Measurements from ENCODE around the gene ADAM19. TPM values are rescaled to one million over a fixed set of nuclear protein-coding genes. Genes with fewer than 3 reads are reported as not detected.

The ADAM19 gene
- total RNA-seq, 1 experiment from 2014 or later, result 3.5 TPM

GRCh38 chr5:157616785-157617184 is 41.2 kb upstream of the ADAM19 start:
- intact Hi-C loops (cut with micrococcal nuclease; ENCODE audit: unreplicated experiment) (no loop called here), in situ Hi-C loops (cut with HindIII; ENCODE audit: low pct_unique_long_range_greater_than_20kb, low sequenced_read_pairs) (no loop called here)
- no peaks in the 10 kb centered on the region for H3K9me3 ChIP-seq (ENCODE audit: control insufficient read depth, insufficient read depth, low read depth, low read length)
- ChIA-PET CTCF (no interaction called here), POLR2A (no interaction called here)
- DNase-seq (ENCODE audit: low read depth, low spot score) (no peak), ATAC-seq (no peak)
- no peaks in the 10 kb centered on the region for H3K4me1 ChIP-seq (ENCODE audit: control insufficient read depth, insufficient read depth, low read length)
- BruUV-seq (replicated peaks), result no TSS peak
- no peaks in the 10 kb centered on the region for H3K36me3 ChIP-seq (ENCODE audit: control insufficient read depth, insufficient read depth, low read length)
- H3K27ac ChIP-seq (ENCODE audit: low read length), result no peak overlapping the region
- no peak overlapping the region for H3K4me3 ChIP-seq (ENCODE audit: low read depth in 2 of 2, low read length in 2 of 2)
- no peaks in the 10 kb centered on the region for H3K27me3 ChIP-seq (ENCODE audit: control insufficient read depth, insufficient read depth, low read length)
- TF ChIP-seq CTCF (IDR thresholded peaks at IDR 0.05) (no peak), TCF7L2 (IDR thresholded peaks at IDR 0.05; ENCODE audit: low read depth, low read length) (no peak), SIN3A (IDR thresholded peaks at IDR 0.05; ENCODE audit: borderline replicate concordance, insufficient read depth, low read depth, low read length) (no peak), POLR2AphosphoS5 (IDR thresholded peaks at IDR 0.05; ENCODE audit: low read depth, low read length) (no peak)
- TF ChIP-seq, protein P1, sequence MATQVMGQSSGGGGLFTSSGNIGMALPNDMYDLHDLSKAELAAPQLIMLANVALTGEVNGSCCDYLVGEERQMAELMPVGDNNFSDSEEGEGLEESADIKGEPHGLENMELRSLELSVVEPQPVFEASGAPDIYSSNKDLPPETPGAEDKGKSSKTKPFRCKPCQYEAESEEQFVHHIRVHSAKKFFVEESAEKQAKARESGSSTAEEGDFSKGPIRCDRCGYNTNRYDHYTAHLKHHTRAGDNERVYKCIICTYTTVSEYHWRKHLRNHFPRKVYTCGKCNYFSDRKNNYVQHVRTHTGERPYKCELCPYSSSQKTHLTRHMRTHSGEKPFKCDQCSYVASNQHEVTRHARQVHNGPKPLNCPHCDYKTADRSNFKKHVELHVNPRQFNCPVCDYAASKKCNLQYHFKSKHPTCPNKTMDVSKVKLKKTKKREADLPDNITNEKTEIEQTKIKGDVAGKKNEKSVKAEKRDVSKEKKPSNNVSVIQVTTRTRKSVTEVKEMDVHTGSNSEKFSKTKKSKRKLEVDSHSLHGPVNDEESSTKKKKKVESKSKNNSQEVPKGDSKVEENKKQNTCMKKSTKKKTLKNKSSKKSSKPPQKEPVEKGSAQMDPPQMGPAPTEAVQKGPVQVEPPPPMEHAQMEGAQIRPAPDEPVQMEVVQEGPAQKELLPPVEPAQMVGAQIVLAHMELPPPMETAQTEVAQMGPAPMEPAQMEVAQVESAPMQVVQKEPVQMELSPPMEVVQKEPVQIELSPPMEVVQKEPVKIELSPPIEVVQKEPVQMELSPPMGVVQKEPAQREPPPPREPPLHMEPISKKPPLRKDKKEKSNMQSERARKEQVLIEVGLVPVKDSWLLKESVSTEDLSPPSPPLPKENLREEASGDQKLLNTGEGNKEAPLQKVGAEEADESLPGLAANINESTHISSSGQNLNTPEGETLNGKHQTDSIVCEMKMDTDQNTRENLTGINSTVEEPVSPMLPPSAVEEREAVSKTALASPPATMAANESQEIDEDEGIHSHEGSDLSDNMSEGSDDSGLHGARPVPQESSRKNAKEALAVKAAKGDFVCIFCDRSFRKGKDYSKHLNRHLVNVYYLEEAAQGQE (IDR thresholded peaks at IDR 0.05; ENCODE audit: insufficient read depth in 1 of 2, low read depth in 2 of 2, low read length in 1 of 2), result no peak

DNA sequence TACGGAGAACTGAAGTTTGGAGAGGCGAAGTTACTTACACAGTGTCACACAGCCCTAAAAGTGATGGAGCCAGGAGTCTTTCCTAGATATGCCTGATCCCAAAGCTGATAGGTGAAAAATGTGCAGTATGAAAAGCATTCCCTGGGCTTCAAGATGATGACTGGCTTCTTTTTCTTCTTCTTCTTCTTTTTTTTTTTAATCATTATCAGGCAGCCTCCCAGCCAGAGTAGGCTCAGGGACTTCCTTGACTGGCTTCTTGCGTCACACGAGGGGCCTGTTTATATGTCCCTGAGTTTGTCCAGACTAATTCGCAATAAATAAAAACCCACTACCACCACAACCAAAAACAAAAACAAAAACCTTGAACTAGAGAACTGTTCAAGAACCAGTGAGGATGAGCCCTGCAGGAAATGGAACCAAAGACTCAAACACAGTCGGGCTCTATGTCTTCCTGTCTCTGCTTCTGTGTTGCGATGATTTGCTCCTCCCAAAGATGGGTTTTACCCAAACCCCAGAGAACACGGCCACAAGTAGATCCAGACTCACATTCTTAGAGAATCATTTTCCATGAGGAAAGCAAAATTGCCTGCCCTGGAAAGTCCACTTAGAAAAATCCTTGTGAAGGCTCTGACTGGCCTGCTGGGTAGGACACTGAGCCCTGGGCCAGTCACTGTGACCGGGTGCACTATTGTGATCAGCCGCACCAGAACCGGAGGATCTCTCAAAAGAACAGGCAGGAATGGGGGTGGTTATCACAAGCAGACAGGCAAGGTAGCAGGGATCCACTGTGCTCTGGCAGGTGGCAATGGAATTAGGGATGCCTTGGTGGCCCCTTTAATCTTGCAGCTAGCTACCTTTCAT is 38.0 kb upstream of the ADAM19 start:
- ATAC-seq (no peak), DNase-seq (ENCODE audit: low read depth, low spot score) (no peak)
- intact Hi-C loops (cut with micrococcal nuclease; ENCODE audit: unreplicated experiment), result no loop called here

More for the DNA sequence above, 38.0 kb upstream of the ADAM19 start:
- Histone ChIP-seq H3K27me3 (ENCODE audit: control insufficient read depth, insufficient read depth, low read length) (no peaks in the 10 kb centered on the region), H3K4me1 (ENCODE audit: control insufficient read depth, insufficient read depth, low read length) (no peaks in the 10 kb centered on the region), H3K27ac (ENCODE audit: low read length) (no peak overlapping the region), H3K4me3 (ENCODE audit: low read depth in 2 of 2, low read length in 2 of 2) (no peak overlapping the region), H3K9me3 (ENCODE audit: control insufficient read depth, insufficient read depth, low read depth, low read length) (no peaks in the 10 kb centered on the region), H3K36me3 (ENCODE audit: control insufficient read depth, insufficient read depth, low read length) (no peaks in the 10 kb centered on the region)
- POLR2A ChIA-PET, result no interaction called here
- BruUV-seq (replicated peaks), result no TSS peak
- in situ Hi-C loops (cut with HindIII; ENCODE audit: low pct_unique_long_range_greater_than_20kb, low sequenced_read_pairs), result no loop called here
- CTCF ChIA-PET, result interaction anchor here (0.6 kb wide), 1 partner anchor 104 kb away, joined by 5 read pairs; no protein-coding TSS in a partner anchor
- TF ChIP-seq, protein P1 (IDR thresholded peaks at IDR 0.05; ENCODE audit: insufficient read depth in 1 of 2, low read depth in 2 of 2, low read length in 1 of 2), result no peak
- no peak for TF ChIP-seq CTCF (IDR thresholded peaks at IDR 0.05)
- no peak for TF ChIP-seq TCF7L2 (IDR thresholded peaks at IDR 0.05; ENCODE audit: low read depth, low read length)
- TF ChIP-seq SIN3A (IDR thresholded peaks at IDR 0.05; ENCODE audit: borderline replicate concordance, insufficient read depth, low read depth, low read length), result no peak
- no peak for TF ChIP-seq POLR2AphosphoS5 (IDR thresholded peaks at IDR 0.05; ENCODE audit: low read depth, low read length)

Measured in Panc1 (cell line).